ENCODE measurements around the gene CYTL1. TPM values are rescaled to one million over a fixed set of nuclear protein-coding genes. Genes with fewer than 3 reads are reported as not detected.

The CYTL1 gene
- total and polyA plus RNA-seq, 2 of the 13 experiments (the other 11 are each of a cell fraction or from before 2014, with no cell fraction given) = not detected

DNA sequence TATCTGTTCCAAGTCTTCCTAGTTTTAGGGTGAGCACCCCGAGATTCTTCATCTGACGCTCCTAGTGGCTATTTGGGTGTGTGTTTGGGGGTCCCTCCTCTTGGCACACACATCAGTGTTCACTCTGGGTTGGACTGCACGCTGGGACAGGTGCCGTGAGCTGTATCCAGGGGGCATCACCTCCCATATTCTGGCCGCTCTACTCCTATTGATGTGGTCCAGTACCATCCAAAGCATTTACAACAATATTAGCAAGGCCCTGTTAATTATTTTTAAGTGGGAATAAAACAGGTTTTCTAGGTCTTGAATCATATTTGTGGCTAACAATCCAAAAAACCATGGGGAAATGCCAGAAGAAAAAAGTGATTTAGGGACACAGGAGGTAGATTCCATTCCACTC, 26.4 kb downstream of the CYTL1 start:
- in situ Hi-C loops (cut with HindIII; ENCODE audit: extremely low pct_ligation_motif_present, low pct_unique_long_range_greater_than_20kb) (loop anchor here (25.0 kb wide), 1 partner anchor 819 kb away; no protein-coding TSS in a partner anchor), intact Hi-C loops (cut with micrococcal nuclease; ENCODE audit: unreplicated experiment) (no loop called here)
- no peaks in the 10 kb centered on the region; the same call in 1 of the 2 replicates for H4K20me1 ChIP-seq (ENCODE audit: insufficient read depth, low read length)
- TF ChIP-seq SPEN (CRISPR knock-in tag; IDR thresholded peaks at IDR 0.05; ENCODE audit: low read depth) = no peak
- TF ChIP-seq ZFAT (CRISPR knock-in tag; conservative IDR thresholded peaks at IDR 0.05) = no peak
- FAIRE-seq (no peak), DNase-seq (ENCODE audit: low spot score) (no peak), ATAC-seq (no peak)
- WGBS (ENCODE audit: low lambda C conversion rate) = 51% methylated on average over 5 of the region's 5 CpGs
- no peak overlapping the region for H3K4me3 ChIP-seq (replicated peaks in 1 of 3; ENCODE audit: insufficient read depth in 1 of 3, low read depth in 2 of 3, low read length in 3 of 3)
- no peaks in the 10 kb centered on the region for H3K36me3 ChIP-seq (replicated peaks in 1 of 2; ENCODE audit: control insufficient read depth in 1 of 2, insufficient read depth in 2 of 2, low read length in 2 of 2)
- ChIA-PET CTCF (ENCODE audit: low intra/inter-chr PET ratio, low total read pairs) (no interaction called here), POLR2A (no interaction called here)
- no TSS peak for BruUV-seq (replicated peaks)
- no peak overlapping the region for H3K27ac ChIP-seq (ENCODE audit: extremely low read length, insufficient read depth, low read length)
- no peaks in the 10 kb centered on the region for H3K79me2 ChIP-seq (ENCODE audit: insufficient read depth, low read length)
- no peak overlapping the region for H2AFZ ChIP-seq (ENCODE audit: low read length)
- H3K9ac ChIP-seq (ENCODE audit: insufficient read depth, low read depth, low read length) = no peak overlapping the region
- no peaks in the 10 kb centered on the region for H3K4me1 ChIP-seq (ENCODE audit: insufficient read depth, low read length)
- H3K4me2 ChIP-seq (ENCODE audit: low read depth, low read length) = no peak overlapping the region
- no peaks in the 10 kb centered on the region for H3K9me3 ChIP-seq (ENCODE audit: low read length)
- peaks cover 3 to 14% of the 10 kb centered on the region in 2 experiments; a peak in 3 of 5 replicates for H3K27me3 ChIP-seq (ENCODE audit: control insufficient read depth in 1 of 2, insufficient read depth in 2 of 2, low read length in 2 of 2)

DNA sequence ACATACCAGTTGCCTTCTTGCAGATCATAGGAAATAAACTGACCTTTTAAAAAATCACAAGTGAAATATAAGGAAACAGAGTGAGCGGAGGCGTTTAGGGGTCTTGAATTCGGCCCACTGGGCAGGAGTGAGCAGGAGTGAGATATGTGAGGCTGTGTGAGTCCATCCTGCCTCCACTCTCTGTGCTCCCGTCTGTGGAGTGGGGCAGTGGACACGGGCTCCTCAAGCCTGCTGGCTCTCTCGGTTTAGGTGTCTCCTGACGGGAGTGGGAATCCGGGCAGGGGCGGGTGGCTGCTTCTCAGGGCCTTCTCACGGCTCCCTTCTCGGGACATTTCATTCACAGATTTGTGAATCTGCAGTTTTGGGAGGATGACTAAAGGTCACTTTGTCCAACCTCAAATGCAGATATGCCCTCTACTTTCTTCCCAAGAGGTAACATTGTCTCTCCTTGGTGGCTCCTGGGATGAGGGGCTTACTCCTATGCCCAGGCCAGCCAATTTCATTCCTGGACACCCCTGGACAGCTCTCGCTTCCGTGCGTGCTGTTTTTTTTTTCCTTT, 27.6 kb downstream of the CYTL1 start:
- no peak for ATAC-seq
- H3K9me3 ChIP-seq (ENCODE audit: low read length) = no peaks in the 10 kb centered on the region
- peaks cover 3 to 17% of the 10 kb centered on the region in 2 experiments; a peak in 3 of 5 replicates for H3K27me3 ChIP-seq (ENCODE audit: control insufficient read depth in 1 of 2, insufficient read depth in 2 of 2, low read length in 2 of 2)
- H3K27ac ChIP-seq (ENCODE audit: extremely low read length, insufficient read depth, low read length) = no peak overlapping the region
- no peak for DNase-seq (ENCODE audit: low spot score)
- no TSS peak for BruUV-seq (replicated peaks)
- ChIA-PET POLR2A (no interaction called here), CTCF (ENCODE audit: low intra/inter-chr PET ratio, low total read pairs) (no interaction called here)
- H3K4me1 ChIP-seq (ENCODE audit: insufficient read depth, low read length) = no peaks in the 10 kb centered on the region
- H3K9ac ChIP-seq (ENCODE audit: insufficient read depth, low read depth, low read length) = no peak overlapping the region
- no peaks in the 10 kb centered on the region; the same call in 1 of the 2 replicates for H4K20me1 ChIP-seq (ENCODE audit: insufficient read depth, low read length)
- TF ChIP-seq SIN3B (IDR thresholded peaks at IDR 0.05; ENCODE audit: low read length) = no peak
- no peak for TF ChIP-seq FLYWCH1 (CRISPR knock-in tag; IDR thresholded peaks at IDR 0.05)
- TF ChIP-seq ZBTB26 (CRISPR knock-in tag; IDR thresholded peaks at IDR 0.05; ENCODE audit: borderline replicate concordance) = no peak
- no peak for TF ChIP-seq ATAD3A (CRISPR knock-in tag; IDR thresholded peaks at IDR 0.05)
- no peak for TF ChIP-seq NR3C1 (CRISPR knock-in tag; IDR thresholded peaks at IDR 0.05)
- no peak for TF ChIP-seq ZKSCAN5 (CRISPR knock-in tag; IDR thresholded peaks at IDR 0.05)
- TF ChIP-seq NONO (IDR thresholded peaks at IDR 0.05) = no peak
- no peak for TF ChIP-seq NONO (CRISPR knock-in tag; conservative IDR thresholded peaks at IDR 0.05)
- WGBS (ENCODE audit: low lambda C conversion rate) = 60% methylated on average over 11 of the region's 14 CpGs
- in situ Hi-C loops (cut with HindIII; ENCODE audit: extremely low pct_ligation_motif_present, low pct_unique_long_range_greater_than_20kb) = loop anchor here (25.0 kb wide), 1 partner anchor 821 kb away; no protein-coding TSS in a partner anchor
- no peaks in the 10 kb centered on the region for H3K36me3 ChIP-seq (replicated peaks in 1 of 2; ENCODE audit: control insufficient read depth in 1 of 2, insufficient read depth in 2 of 2, low read length in 2 of 2)
- H2AFZ ChIP-seq (ENCODE audit: low read length) = no peak overlapping the region
- H3K79me2 ChIP-seq (ENCODE audit: insufficient read depth, low read length) = no peaks in the 10 kb centered on the region
- no peak overlapping the region for H3K4me3 ChIP-seq (replicated peaks in 1 of 3; ENCODE audit: insufficient read depth in 1 of 3, low read depth in 2 of 3, low read length in 3 of 3)
- H3K4me2 ChIP-seq (ENCODE audit: low read depth, low read length) = no peak overlapping the region
- intact Hi-C loops (cut with micrococcal nuclease; ENCODE audit: unreplicated experiment) = no loop called here
- no peak for FAIRE-seq
